Smooth muscle cell (in vitro differentiated cells): ENCODE data around the gene CRYAB. TPM values are rescaled to one million over a fixed set of nuclear protein-coding genes. Genes with fewer than 3 reads are reported as not detected.

Experiments
- DNase-seq: peaks from one replicate; lab custom pipeline; 2025; ENCODE audit not compliant: unreplicated experiment; lab: John Stamatoyannopoulos, UW
- H2AFZ ChIP-seq: fragments of 200-600 bp; sonication (generic); 2 replicates; pipeline ENCODE4 v1.6.0; 2016; ENCODE audit warnings: antibody characterized with exemption, low read depth, mild to moderate bottlenecking
- H3F3A ChIP-seq: fragments of 200-600 bp; sonication (generic); 2 replicates; pipeline ENCODE4 v1.6.0; 2017; ENCODE audit warnings: antibody characterized with exemption, low read depth
- H3K27ac ChIP-seq: fragments of 200-600 bp; sonication (generic); 2 replicates; pipeline ENCODE4 v1.5.1; 2016; ENCODE audit warnings: low read depth, mild to moderate bottlenecking
- H3K27me3 ChIP-seq: fragments of 200-600 bp; sonication (generic); 2 replicates; pipeline ENCODE4 v1.6.1; 2016; ENCODE audit warnings: low read depth, mild to moderate bottlenecking
- H3K36me3 ChIP-seq: fragments of 200-600 bp; sonication (generic); 2 replicates; pipeline ENCODE4 v1.5.1; 2016; ENCODE audit warnings: low read depth
- H3K4me1 ChIP-seq: fragments of 200-600 bp; sonication (generic); 2 replicates; pipeline ENCODE4 v1.5.1; 2016; ENCODE audit warnings: low read depth
- H3K4me2 ChIP-seq: fragments of 200-600 bp; sonication (generic); 2 replicates; pipeline ENCODE4 v1.6.0; 2016; ENCODE audit warnings: mild to moderate bottlenecking
- H3K4me3 ChIP-seq: fragments of 200-600 bp; sonication (generic); 2 replicates; pipeline ENCODE4 v1.5.1; 2016; ENCODE audit warnings: mild to moderate bottlenecking
- H3K79me2 ChIP-seq: fragments of 200-600 bp; sonication (generic); 2 replicates; pipeline ENCODE4 v1.6.0; 2016; ENCODE audit warnings: low read depth, mild to moderate bottlenecking
- H3K9ac ChIP-seq: fragments of 200-600 bp; sonication (generic); 2 replicates; pipeline ENCODE4 v1.6.0; 2016; ENCODE audit warnings: low read depth
- H3K9me3 ChIP-seq: fragments of 200-600 bp; sonication (generic); replicated peaks from 2 replicates; pipeline ENCODE4 v1.5.1; 2016; ENCODE audit warnings: low read depth
- H4K20me1 ChIP-seq: fragments of 200-600 bp; sonication (generic); 2 replicates; pipeline ENCODE4 v1.6.0; 2016; ENCODE audit warnings: low read depth
- WGBS: methylation state at CpG from one replicate; pipeline ENCODE4 v1.1.7; 2016; ENCODE audit warnings: low lambda C conversion rate; 5-methylcytosine and 5-hydroxymethylcytosine counted together
- polyA plus RNA-seq: library from polyadenylated mRNA; unstranded; fragments of >200 nt; fragmentation: Nextera tagmentation; extraction: Ambion mirVana; gene quantifications from 2 replicates; pipeline ENCODE4 v1.2.1, GENCODE V29; 2016
- total RNA-seq: library from RNA; depleted of rRNA; stranded (reverse); fragments of >200 nt; gene quantifications from 2 replicates; pipeline ENCODE4 v1.2.3, GENCODE V29; 2014
- TF ChIP-seq, protein P1 (sequence below): fragments of 200-600 bp; sonication (generic); IDR thresholded peaks from 2 replicates; pipeline ENCODE4 v1.5.1; 2017; ENCODE audit warnings: borderline replicate concordance, mild to moderate bottlenecking, antibody characterized with exemption; ENCODE audit not compliant: insufficient read depth, poor library complexity, severe bottlenecking

Gene CRYAB
- total and polyA plus RNA-seq, 2 experiments from 2014 or later, result 47.4 to 97.4 TPM

DNA sequence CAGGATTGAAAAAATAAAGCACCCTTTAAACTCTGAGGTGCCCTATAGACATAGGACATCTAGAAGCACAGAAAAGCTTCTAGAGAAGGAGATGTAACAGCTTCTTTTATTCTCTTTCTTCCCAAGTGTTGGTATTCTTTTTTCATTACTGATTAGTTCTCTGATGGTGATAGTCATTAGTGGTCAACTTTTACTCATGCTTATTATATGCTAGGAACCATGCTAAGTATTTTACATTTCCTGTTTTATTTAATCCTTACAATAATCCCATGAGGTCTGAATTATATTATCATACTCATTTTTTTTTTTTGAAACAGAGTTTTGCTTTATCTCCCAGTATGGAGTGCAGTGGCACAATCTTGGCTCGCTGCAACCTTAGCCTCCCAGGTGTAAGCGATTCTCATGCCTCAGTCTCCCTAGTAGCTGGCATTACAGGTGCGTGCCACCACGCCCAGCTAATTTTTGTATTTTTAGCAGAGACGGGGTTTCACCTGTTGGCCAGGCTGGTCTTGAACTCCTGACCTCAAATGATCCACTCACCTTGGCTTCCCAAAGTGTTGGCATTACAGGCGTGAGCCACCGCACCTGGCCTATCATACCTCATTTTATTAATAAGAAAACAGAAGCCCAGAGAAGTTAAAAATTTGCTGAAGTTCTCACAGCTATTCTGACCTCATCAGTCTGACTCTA, 10.1 kb upstream of the CRYAB start:
- no peaks in the 10 kb centered on the region for H3K27me3 ChIP-seq
- DNase-seq, result no peak
- no peak overlapping the region for H3K9ac ChIP-seq
- no peaks in the 10 kb centered on the region for H3K9me3 ChIP-seq
- H3K4me2 ChIP-seq, result no peak overlapping the region
- no peaks in the 10 kb centered on the region for H3F3A ChIP-seq
- no peak overlapping the region for H3K4me3 ChIP-seq
- 95% methylated on average over 7 of the region's 7 CpGs for WGBS
- peak overlapping the region; percentile 45 for H3K27ac ChIP-seq
- no peaks in the 10 kb centered on the region for H4K20me1 ChIP-seq
- peaks cover 25% of the 10 kb centered on the region for H3K4me1 ChIP-seq
- no peak overlapping the region for H2AFZ ChIP-seq
- TF ChIP-seq, protein P1, sequence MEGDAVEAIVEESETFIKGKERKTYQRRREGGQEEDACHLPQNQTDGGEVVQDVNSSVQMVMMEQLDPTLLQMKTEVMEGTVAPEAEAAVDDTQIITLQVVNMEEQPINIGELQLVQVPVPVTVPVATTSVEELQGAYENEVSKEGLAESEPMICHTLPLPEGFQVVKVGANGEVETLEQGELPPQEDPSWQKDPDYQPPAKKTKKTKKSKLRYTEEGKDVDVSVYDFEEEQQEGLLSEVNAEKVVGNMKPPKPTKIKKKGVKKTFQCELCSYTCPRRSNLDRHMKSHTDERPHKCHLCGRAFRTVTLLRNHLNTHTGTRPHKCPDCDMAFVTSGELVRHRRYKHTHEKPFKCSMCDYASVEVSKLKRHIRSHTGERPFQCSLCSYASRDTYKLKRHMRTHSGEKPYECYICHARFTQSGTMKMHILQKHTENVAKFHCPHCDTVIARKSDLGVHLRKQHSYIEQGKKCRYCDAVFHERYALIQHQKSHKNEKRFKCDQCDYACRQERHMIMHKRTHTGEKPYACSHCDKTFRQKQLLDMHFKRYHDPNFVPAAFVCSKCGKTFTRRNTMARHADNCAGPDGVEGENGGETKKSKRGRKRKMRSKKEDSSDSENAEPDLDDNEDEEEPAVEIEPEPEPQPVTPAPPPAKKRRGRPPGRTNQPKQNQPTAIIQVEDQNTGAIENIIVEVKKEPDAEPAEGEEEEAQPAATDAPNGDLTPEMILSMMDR, result no peak
- no peaks in the 10 kb centered on the region for H3K36me3 ChIP-seq
- no peaks in the 10 kb centered on the region for H3K79me2 ChIP-seq

DNA sequence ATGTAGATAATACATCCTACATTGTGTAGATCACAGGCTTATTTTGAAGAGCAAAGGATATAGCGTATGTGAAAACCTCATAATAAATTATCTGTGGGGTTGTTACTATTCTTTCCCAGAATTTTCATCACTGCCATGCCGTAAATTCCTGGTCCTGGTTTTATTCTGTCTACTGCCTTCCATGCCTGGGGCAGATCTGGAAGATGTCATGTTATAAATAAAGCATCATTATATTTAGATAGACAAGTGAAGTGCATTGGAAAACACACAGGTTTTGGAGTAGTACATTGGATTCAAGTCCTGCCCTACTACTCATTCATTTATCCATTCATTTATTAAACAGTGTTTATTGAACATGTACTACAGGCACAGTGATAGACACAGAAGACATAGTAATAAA, 9.3 kb upstream of the CRYAB start:
- TF ChIP-seq, protein P1, result no peak
- DNase-seq, result no peak
- H3K4me3 ChIP-seq, result no peak overlapping the region
- H3K4me2 ChIP-seq, result no peak overlapping the region
- H3K27ac ChIP-seq, result no peak overlapping the region
- H3K79me2 ChIP-seq, result no peaks in the 10 kb centered on the region
- 66% methylated on average over 2 of the region's 2 CpGs for WGBS
- no peaks in the 10 kb centered on the region for H3K9me3 ChIP-seq
- H3K36me3 ChIP-seq, result no peaks in the 10 kb centered on the region
- no peak overlapping the region for H2AFZ ChIP-seq
- no peaks in the 10 kb centered on the region for H3F3A ChIP-seq
- no peak overlapping the region for H3K9ac ChIP-seq
- H3K4me1 ChIP-seq, result peaks cover 19% of the 10 kb centered on the region
- no peaks in the 10 kb centered on the region for H3K27me3 ChIP-seq
- H4K20me1 ChIP-seq, result no peaks in the 10 kb centered on the region

DNA sequence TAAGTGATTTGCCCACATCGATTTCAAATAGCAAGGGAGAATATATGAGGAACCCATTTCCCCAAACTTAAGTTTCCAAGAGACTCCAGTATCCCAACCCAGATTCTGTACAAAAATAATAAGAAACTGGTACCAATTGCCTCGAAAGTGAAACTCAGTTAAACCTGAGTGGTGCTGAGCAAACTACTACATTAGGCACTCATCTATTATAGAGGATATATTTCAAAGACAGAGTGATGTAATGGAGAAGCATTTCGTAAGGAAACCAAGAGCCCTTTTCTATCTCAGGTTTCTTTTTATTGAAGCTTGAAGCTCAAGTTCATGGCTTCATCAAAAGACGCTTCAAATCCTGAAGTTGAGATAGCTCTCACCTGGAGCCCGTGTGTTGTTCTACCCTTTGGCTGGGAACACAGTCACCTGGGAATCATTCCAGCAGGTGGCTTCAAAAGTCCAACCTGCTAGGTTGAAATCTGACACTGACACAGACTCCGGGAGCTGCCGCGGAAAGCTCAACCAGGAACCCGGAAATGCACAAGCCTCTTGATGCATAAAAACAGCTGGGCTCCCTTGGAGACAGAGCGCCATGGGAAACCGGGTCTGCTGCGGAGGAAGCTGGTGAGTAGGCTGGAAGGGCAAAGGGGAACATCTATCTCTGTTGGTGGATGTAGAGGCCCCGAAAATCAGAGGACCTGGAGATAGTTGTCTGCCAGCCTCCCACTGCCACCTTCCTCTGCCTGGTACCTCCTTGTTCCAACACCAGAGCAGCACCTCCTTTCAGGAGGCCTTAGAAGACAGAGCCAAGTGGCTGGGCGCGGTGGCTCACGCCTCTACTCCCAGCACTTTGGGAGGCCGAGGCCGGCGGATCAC, 7.1 kb upstream of the CRYAB start, which contains the start of gene C11orf52:
Gene C11orf52 (plus strand): TSS at position 524 of the 867 bp plus-strand sequence. CDS start 60 bp downstream, at position 584.
- WGBS, result 58% methylated on average over 19 of the region's 19 CpGs
- TF ChIP-seq, protein P1, result no peak
- peaks cover 13% of the 10 kb centered on the region for H3K4me1 ChIP-seq
- H3K9ac ChIP-seq, result no peak within 1 kb of the TSS
- no peaks in the 10 kb centered on the region for H3K79me2 ChIP-seq
- peak within 1 kb of the TSS; percentile 77 for H2AFZ ChIP-seq
- H3K36me3 ChIP-seq, result no peaks in the 10 kb centered on the region
- DNase-seq, result no peak
- no peak within 1 kb of the TSS for H3K27ac ChIP-seq
- peak within 1 kb of the TSS; percentile 19 for H3K4me3 ChIP-seq
- H3K4me2 ChIP-seq, result peak within 1 kb of the TSS; percentile 43
- no peaks in the 10 kb centered on the region for H3F3A ChIP-seq
- H4K20me1 ChIP-seq, result no peaks in the 10 kb centered on the region
- H3K9me3 ChIP-seq, result no peaks in the 10 kb centered on the region
- H3K27me3 ChIP-seq, result no peaks in the 10 kb centered on the region
